ENCODE data around the gene TNN.
"Not testable (repeated sequence)": the region's sequence is repeated elsewhere in the genome, so short reads cannot be mapped to it uniquely, and the experiment has no call there.

The TNN gene

GRCh38 chr1:175072099-175072951 is 4.7 kb downstream of the TNN start:
- DNase-seq = no peak

GRCh38 chr1:175073061-175073460 is 5.4 kb downstream of the TNN start:
- no peak for DNase-seq

GRCh38 chr1:175073633-175074032 is 6.0 kb downstream of the TNN start:
- DNase-seq = no peak

GRCh38 chr1:175075572-175076568 is 8.2 kb downstream of the TNN start:
- DNase-seq = no peak

GRCh38 chr1:175077356-175078030 is 9.9 kb downstream of the TNN start:
- no peak for DNase-seq

GRCh38 chr1:175078629-175079028 is 11.0 kb downstream of the TNN start:
- no peak for DNase-seq

- no peak for DNase-seq
These were observed 11.7 kb downstream of the TNN start for GRCh38 chr1:175079338-175079737.

GRCh38 chr1:175080030-175080429 is 12.4 kb downstream of the TNN start:
- no peak for DNase-seq

GRCh38 chr1:175081983-175082382 is 14.3 kb downstream of the TNN start:
- DNase-seq = no peak

- no peak for DNase-seq
These were observed 20.9 kb downstream of the TNN start for GRCh38 chr1:175088525-175088951.

GRCh38 chr1:175089136-175089718 is 21.6 kb downstream of the TNN start:
- DNase-seq = no peak

GRCh38 chr1:175090780-175091179 is 23.1 kb downstream of the TNN start:
- no peak for DNase-seq

GRCh38 chr1:175094626-175095025 is 27.0 kb downstream of the TNN start:
- no peak for DNase-seq

GRCh38 chr1:175095069-175095468 is 27.4 kb downstream of the TNN start:
- DNase-seq = no peak

- no peak for DNase-seq
These were observed 28.5 kb downstream of the TNN start for GRCh38 chr1:175095978-175096607.

GRCh38 chr1:175097361-175097760 is 29.7 kb downstream of the TNN start:
- DNase-seq = no peak

GRCh38 chr1:175099916-175100315 is 32.3 kb downstream of the TNN start:
- DNase-seq = peak; percentile 7

- not testable (repeated sequence) for DNase-seq
These were observed 34.5 kb downstream of the TNN start for GRCh38 chr1:175102166-175102565.

GRCh38 chr1:175106536-175106935 is 38.9 kb downstream of the TNN start:
- DNase-seq = not testable (repeated sequence)

GRCh38 chr1:175108331-175108820 is 40.7 kb downstream of the TNN start:
- not testable (repeated sequence) for DNase-seq

- no peak for DNase-seq
These were observed 47.4 kb downstream of the TNN start for GRCh38 chr1:175114996-175115395.
